NCI-H1436 treated with DMSO at 0.1 percent for 48 hours (cell line): ENCODE data around the gene CELSR1.

Source experiments
- DNase-seq: peaks from one replicate; lab custom pipeline; 2025; lab: John Stamatoyannopoulos, UW

Gene CELSR1

GRCh38 chr22:46537225-46537945 is at the start of gene CELSR1:
CELSR1 (minus strand) TSS chr22:46537620; CDS start chr22:46537170, 450 bp downstream.
- DNase-seq, result no peak

- no peak for DNase-seq
Measured at GRCh38 chr22:46587061-46587460, 49.6 kb upstream of the CELSR1 start.

- no peak for DNase-seq
Measured at GRCh38 chr22:46586531-46587011, 49.2 kb upstream of the CELSR1 start.

- no peak for DNase-seq
Measured at GRCh38 chr22:46586123-46586519, 48.7 kb upstream of the CELSR1 start.

GRCh38 chr22:46585340-46586122 is 48.1 kb upstream of the CELSR1 start:
- no peak for DNase-seq

- no peak for DNase-seq
Measured at GRCh38 chr22:46584081-46584921, 46.9 kb upstream of the CELSR1 start.

GRCh38 chr22:46583571-46583970 is 46.2 kb upstream of the CELSR1 start:
- no peak for DNase-seq

- DNase-seq, result no peak
Measured at GRCh38 chr22:46582281-46582933, 45.0 kb upstream of the CELSR1 start.

- no peak for DNase-seq
Measured at GRCh38 chr22:46581538-46582244, 44.3 kb upstream of the CELSR1 start.

- no peak for DNase-seq
Measured at GRCh38 chr22:46580940-46581537, 43.6 kb upstream of the CELSR1 start.

GRCh38 chr22:46579751-46580449 is 42.5 kb upstream of the CELSR1 start:
- no peak for DNase-seq

GRCh38 chr22:46578824-46579561 is 41.6 kb upstream of the CELSR1 start:
- DNase-seq, result no peak

- no peak for DNase-seq
Measured at GRCh38 chr22:46578251-46578823, 40.9 kb upstream of the CELSR1 start.

GRCh38 chr22:46577368-46578249 is 40.2 kb upstream of the CELSR1 start:
- no peak for DNase-seq

- DNase-seq, result no peak
Measured at GRCh38 chr22:46576556-46577367, 39.3 kb upstream of the CELSR1 start.

- no peak for DNase-seq
Measured at GRCh38 chr22:46575911-46576555, 38.6 kb upstream of the CELSR1 start.
